ENCODE data around the gene MACF1. TPM values are rescaled to one million over a fixed set of nuclear protein-coding genes. Genes with fewer than 3 reads are reported as not detected.

The MACF1 gene
- total RNA-seq, 1 experiment from 2014 or later, result 103 TPM

- DNase-seq, result peak; percentile 94
- BruUV-seq (replicated peaks), result TSS peak; percentile 51
- peaks cover 49% of the 10 kb centered on the region for H3K79me2 ChIP-seq (ENCODE audit: low read length)
- H3K9me3 ChIP-seq (ENCODE audit: low read length), result no peaks in the 10 kb centered on the region
- H3K9ac ChIP-seq (ENCODE audit: low read length), result peak overlapping the region; percentile 5
- H3K4me3 ChIP-seq (ENCODE audit: low read length), result 0 out of 2 replicates have a peak overlapping the region, but pooled peaks have one; percentile 0
- H3K27me3 ChIP-seq (ENCODE audit: low read length), result no peaks in the 10 kb centered on the region
- H3K36me3 ChIP-seq (ENCODE audit: low read depth, low read length), result no peaks in the 10 kb centered on the region; the same call in 1 of the 2 replicates
- H3K4me1 ChIP-seq (ENCODE audit: insufficient read depth, low read length), result peaks cover 66% of the 10 kb centered on the region
- ATAC-seq, result peak; percentile 71
- H2AFZ ChIP-seq (ENCODE audit: low read length), result peak overlapping the region; percentile 20; the same call in 1 of the 2 replicates
- POLR2A ChIA-PET (ENCODE audit: unreplicated experiment), result interaction anchor here (0.6 to 1.0 kb wide), 2 partner anchors 17 to 19 kb away, joined by 3 read pairs; no protein-coding TSS in a partner anchor
- intact Hi-C loops (cut with micrococcal nuclease), result loop anchor here (10.0 kb wide), 1 partner anchor 197 kb away; no protein-coding TSS in a partner anchor
- CTCF ChIA-PET, result interaction anchor here (0.5 to 1.5 kb wide), 3 partner anchors 14 to 332 kb away, joined by 3 to 6 read pairs (median 3); no protein-coding TSS in a partner anchor
- H3K27ac ChIP-seq (ENCODE audit: low read length), result peak overlapping the region; percentile 69
- peak overlapping the region; percentile 68 for H3K4me2 ChIP-seq (ENCODE audit: low read length)
- H4K20me1 ChIP-seq (ENCODE audit: low read length), result no peaks in the 10 kb centered on the region
- H3F3A ChIP-seq (ENCODE audit: low read length, unreplicated experiment), result no peaks in the 10 kb centered on the region
- no peak for TF ChIP-seq EZH2 (IDR thresholded peaks at IDR 0.05; ENCODE audit: low read length, unreplicated experiment)
- no peak for TF ChIP-seq EZH2phosphoT487 (IDR thresholded peaks at IDR 0.05; ENCODE audit: borderline replicate concordance, low read length)
- no peak for TF ChIP-seq CTCF (conservative IDR thresholded peaks at IDR 0.05; ENCODE audit: low read depth, low read length)
- H3K9me2 ChIP-seq (replicated peaks; ENCODE audit: low read length), result no peaks in the 10 kb centered on the region
Measured at GRCh38 chr1:39391691-39392679, 187.5 kb downstream of the MACF1 start.

GRCh38 chr1:39392851-39393573, 188.5 kb downstream of the MACF1 start:
- Histone ChIP-seq H3K4me2 (ENCODE audit: low read length) (peak overlapping the region; percentile 68), H3K27ac (ENCODE audit: low read length) (peak overlapping the region; percentile 54), H3K9me3 (ENCODE audit: low read length) (no peaks in the 10 kb centered on the region), H2AFZ (ENCODE audit: low read length) (no peak overlapping the region), H3K79me2 (ENCODE audit: low read length) (peaks cover 50% of the 10 kb centered on the region), H3K36me3 (ENCODE audit: low read depth, low read length) (no peaks in the 10 kb centered on the region; the same call in 1 of the 2 replicates), H3K27me3 (ENCODE audit: low read length) (no peaks in the 10 kb centered on the region), H3F3A (ENCODE audit: low read length, unreplicated experiment) (no peaks in the 10 kb centered on the region), H3K4me3 (ENCODE audit: low read length) (0 out of 2 replicates have a peak overlapping the region, but pooled peaks have one; percentile 0), H3K9ac (ENCODE audit: low read length) (peak overlapping the region; percentile 5; the same call in 1 of the 2 replicates), H3K4me1 (ENCODE audit: insufficient read depth, low read length) (peaks cover 63% of the 10 kb centered on the region), H3K9me2 (replicated peaks; ENCODE audit: low read length) (no peaks in the 10 kb centered on the region), H4K20me1 (ENCODE audit: low read length) (no peaks in the 10 kb centered on the region)
- intact Hi-C loops (cut with micrococcal nuclease), result loop anchor here (10.0 kb wide), 1 partner anchor 198 kb away; no protein-coding TSS in a partner anchor
- CTCF ChIA-PET, result no interaction called here
- BruUV-seq (replicated peaks), result no TSS peak
- ATAC-seq (no peak), DNase-seq (no peak)
- TF ChIP-seq EZH2 (IDR thresholded peaks at IDR 0.05; ENCODE audit: low read length, unreplicated experiment) (no peak), CTCF (conservative IDR thresholded peaks at IDR 0.05; ENCODE audit: low read depth, low read length) (no peak), EZH2phosphoT487 (IDR thresholded peaks at IDR 0.05; ENCODE audit: borderline replicate concordance, low read length) (no peak)
- POLR2A ChIA-PET (ENCODE audit: unreplicated experiment), result no interaction called here

All from PC-3 (cell line).